IMR-90 (cell line): ENCODE data around the gene RERE. TPM values are rescaled to one million over a fixed set of nuclear protein-coding genes. Genes with fewer than 3 reads are reported as not detected.

Experiments
- ATAC-seq: fragments of 200-7000 bp; cut with Tn5 transposase; 2 replicates; pipeline ENCODE4 v1.9.1; 2020; ENCODE audit warnings: low read depth, mild to moderate bottlenecking, moderate library complexity
- BruUV-seq: library from RNA; stranded (reverse); fragments of 400-500 nt; replicated peaks from 2 replicates; lab custom pipeline; 2021; lab: Mats Ljungman, UMichigan
- CTCF ChIA-PET: fragments of 300-600 bp; formaldehyde crosslinking; extraction: SDS; loops from one replicate; lab custom pipeline; 2021; ENCODE audit warnings: antibody characterized with exemption; lab: Yijun Ruan, JAX
- POLR2A ChIA-PET: fragments of 300-600 bp; sonication (Branson Sonifier 250); formaldehyde crosslinking; loops from one replicate; lab custom pipeline; 2022; ENCODE audit warnings: antibody characterized with exemption; ENCODE audit not compliant: unreplicated experiment; lab: Charles Lee
- DNase-seq: peaks from one replicate; pipeline ENCODE4 v3.0.0; 2013
- H2AFZ ChIP-seq: replicated peaks from 2 replicates; pipeline ENCODE3; 2013; ENCODE audit warnings: low read length, mild to moderate bottlenecking; ENCODE audit not compliant: poor library complexity
- H2AK5ac ChIP-seq: 2 replicates; pipeline ENCODE4 v1.6.1; 2013; ENCODE audit warnings: low read depth, low read length, inconsistent platforms
- H2AK9ac ChIP-seq: replicated peaks from 2 replicates; pipeline ENCODE3; 2013; ENCODE audit warnings: mild to moderate bottlenecking, low read depth, low read length, moderate library complexity; ENCODE audit not compliant: poor library complexity
- H2BK120ac ChIP-seq: 2 replicates; pipeline ENCODE4 v1.6.1; 2013; ENCODE audit warnings: low read depth, low read length, inconsistent platforms
- H2BK15ac ChIP-seq: 3 replicates; pipeline ENCODE4 v1.6.1; 2013; ENCODE audit warnings: low read depth, low read length, inconsistent platforms
- H2BK20ac ChIP-seq: 2 replicates; pipeline ENCODE4 v1.6.1; 2013; ENCODE audit warnings: low read depth, mild to moderate bottlenecking, inconsistent platforms, low read length, moderate library complexity
- H2BK5ac ChIP-seq: 2 replicates; pipeline ENCODE4 v1.6.1; 2013; ENCODE audit warnings: mild to moderate bottlenecking, low read depth, low read length, inconsistent platforms; ENCODE audit not compliant: poor library complexity, severe bottlenecking
- H3K14ac ChIP-seq: replicated peaks from 2 replicates; pipeline ENCODE4 v1.6.1; 2013; ENCODE audit warnings: low read depth, low read length, inconsistent platforms
- H3K18ac ChIP-seq: 2 replicates; pipeline ENCODE4 v1.6.1; 2013; ENCODE audit warnings: low read depth, low read length, control low read depth
- H3K23ac ChIP-seq: 2 replicates; pipeline ENCODE4 v1.6.1; 2013; ENCODE audit warnings: low read depth, low read length, inconsistent platforms
- H3K27ac ChIP-seq: 2 replicates; pipeline ENCODE4 v1.5.1; 2013; ENCODE audit warnings: mild to moderate bottlenecking, control low read depth, low read length; ENCODE audit not compliant: insufficient read depth
- H3K27me3 ChIP-seq: 2 replicates; pipeline ENCODE4 v1.6.1; 2013; ENCODE audit warnings: low read length; ENCODE audit not compliant: control insufficient read depth, insufficient read depth
- H3K36me3 ChIP-seq: 2 replicates; pipeline ENCODE4 v1.6.1; 2013; ENCODE audit warnings: low read length, mixed read lengths; ENCODE audit not compliant: control insufficient read depth, insufficient read depth
- H3K4ac ChIP-seq: 2 replicates; pipeline ENCODE4 v1.6.1; 2013; ENCODE audit warnings: low read depth, low read length, inconsistent platforms
- H3K4me1 ChIP-seq: 2 replicates; pipeline ENCODE4 v1.6.1; 2013; ENCODE audit warnings: low read length, mixed read lengths; ENCODE audit not compliant: control insufficient read depth, insufficient read depth
- H3K4me2 ChIP-seq: 2 replicates; pipeline ENCODE4 v1.6.1; 2013; ENCODE audit warnings: low read depth, mild to moderate bottlenecking, control low read depth, low read length, moderate library complexity
- H3K4me3 ChIP-seq: 2 replicates; pipeline ENCODE4 v1.5.1; 2013; ENCODE audit warnings: low read depth, mild to moderate bottlenecking, control low read depth, low read length, moderate library complexity; ENCODE audit not compliant: insufficient read depth
- H3K56ac ChIP-seq: 2 replicates; pipeline ENCODE4 v1.6.1; 2013; ENCODE audit warnings: low read length, inconsistent platforms; ENCODE audit not compliant: insufficient read depth; ENCODE audit errors: extremely low read depth
- H3K79me1 ChIP-seq, 2 experiments: 2 replicates each; pipeline ENCODE4 v1.6.1; 2013; ENCODE audit warnings: low read length in 2 of 2, inconsistent platforms in 1 of 2, low read depth in 1 of 2
- H3K9ac ChIP-seq: 2 replicates; pipeline ENCODE4 v1.6.1; 2013; ENCODE audit warnings: low read depth, low read length, control low read depth
- H3K9me1 ChIP-seq: 2 replicates; pipeline ENCODE4 v1.6.1; 2013; ENCODE audit warnings: low read length, inconsistent platforms; ENCODE audit not compliant: insufficient read depth
- H3K9me3 ChIP-seq: 2 replicates; pipeline ENCODE4 v1.6.1; 2013; ENCODE audit warnings: low read length; ENCODE audit not compliant: control insufficient read depth, insufficient read depth
- H4K20me1 ChIP-seq: 2 replicates; pipeline ENCODE4 v1.6.1; 2013; ENCODE audit warnings: low read length, inconsistent platforms; ENCODE audit not compliant: insufficient read depth
- H4K5ac ChIP-seq: 2 replicates; pipeline ENCODE4 v1.6.1; 2013; ENCODE audit warnings: mild to moderate bottlenecking, low read depth, low read length, control low read depth
- H4K8ac ChIP-seq, 2 experiments: 2 replicates each; pipeline ENCODE4 v1.6.1; 2013; ENCODE audit warnings: low read depth in 2 of 2, low read length in 2 of 2, control low read depth in 1 of 2, inconsistent platforms in 1 of 2
- H4K91ac ChIP-seq: 2 replicates; pipeline ENCODE4 v1.6.1; 2013; ENCODE audit warnings: low read depth, low read length, inconsistent platforms; ENCODE audit not compliant: insufficient read depth
- BHLHE40 ChIP-seq: fragments of 150-350 bp; IDR thresholded peaks from 2 replicates; pipeline ENCODE4 v1.6.1; 2016; ENCODE audit warnings: mild to moderate bottlenecking, low read depth, low read length
- CEBPB ChIP-seq: IDR thresholded peaks from 2 replicates; pipeline ENCODE4 v1.6.1; 2012; ENCODE audit warnings: low read depth, low read length, improper control_type of control experiment
- CHD1 ChIP-seq: IDR thresholded peaks from 2 replicates; pipeline ENCODE4 v1.6.1; 2012; ENCODE audit warnings: low read depth, low read length, improper control_type of control experiment
- FOS ChIP-seq: fragments of 150-350 bp; IDR thresholded peaks from 2 replicates; pipeline ENCODE4 v1.6.1; 2016; ENCODE audit warnings: low read depth, low read length
- MAZ ChIP-seq: IDR thresholded peaks from 2 replicates; pipeline ENCODE4 v1.6.1; 2012; ENCODE audit warnings: low read depth, mild to moderate bottlenecking, low read length, improper control_type of control experiment, moderate library complexity, borderline replicate concordance
- MXI1 ChIP-seq: IDR thresholded peaks from 2 replicates; pipeline ENCODE4 v1.6.1; 2012; ENCODE audit warnings: low read depth, mild to moderate bottlenecking, low read length, moderate library complexity, borderline replicate concordance
- NFE2L2 ChIP-seq: fragments of 150-350 bp; IDR thresholded peaks from 2 replicates; pipeline ENCODE4 v1.6.1; 2016; ENCODE audit warnings: low read depth, mild to moderate bottlenecking, low read length
- POLR2A ChIP-seq: IDR thresholded peaks from 2 replicates; pipeline ENCODE4 v1.6.1; 2012; ENCODE audit warnings: mild to moderate bottlenecking, low read depth, low read length
- RAD21 ChIP-seq: IDR thresholded peaks from 2 replicates; pipeline ENCODE4 v1.6.1; 2012; ENCODE audit warnings: low read length, improper control_type of control experiment
- RCOR1 ChIP-seq: IDR thresholded peaks from 2 replicates; pipeline ENCODE4 v1.6.1; 2012; ENCODE audit warnings: mild to moderate bottlenecking, low read length, improper control_type of control experiment; ENCODE audit not compliant: insufficient replicate concordance
- RFX5 ChIP-seq: IDR thresholded peaks from 2 replicates; pipeline ENCODE4 v1.8.0; 2012; ENCODE audit warnings: low read depth, mild to moderate bottlenecking, low read length, moderate library complexity
- SMC3 ChIP-seq: fragments of 150-350 bp; IDR thresholded peaks from 2 replicates; pipeline ENCODE4 v1.6.1; 2016; ENCODE audit warnings: low read depth, mild to moderate bottlenecking, antibody characterized with exemption, low read length, moderate library complexity
- whole genome bisulfite sequencing, 2 experiments: methylation state at CpG; one replicate each; pipeline versions ENCODE4 v1.1.5 to v1.1.7; 2013; ENCODE audit warnings: missing lambda C conversion rate in 2 of 2; ENCODE audit not compliant: insufficient read length in 1 of 2; ENCODE audit errors: extremely low coverage in 2 of 2; 5-methylcytosine and 5-hydroxymethylcytosine counted together
- dilution Hi-C: fragments of 300-500 bp; cut with HindIII; formaldehyde crosslinking; loops from one replicate; pipeline ENCODE4 v1.14.3; 2018; ENCODE audit warnings: low sequenced_read_pairs; ENCODE audit not compliant: unreplicated experiment
- in situ Hi-C: fragments of 300-500 bp; cut with MboI; formaldehyde crosslinking; loops from 3 replicates; pipeline ENCODE4 v1.14.3; 2019; ENCODE audit warnings: low sequenced_read_pairs, inconsistent platforms, mixed read lengths
- intact Hi-C: fragments of 100-400 bp; cut with micrococcal nuclease; formaldehyde crosslinking; loops from 2 replicates; pipeline ENCODE4 v1.10.0; 2022
- polyA plus RNA-seq, 3 experiments: library from polyadenylated mRNA; depleted of rRNA; stranded (reverse); fragments of >200 nt; gene quantifications; 2 replicates each; pipeline ENCODE4 v1.2.3, GENCODE V29; 2012; ENCODE audit warnings: low replicate concordance in 1 of 3
- total RNA-seq: library from RNA; depleted of rRNA; stranded (reverse); fragments of >200 nt; gene quantifications from 2 replicates; pipeline ENCODE4 v1.2.3, GENCODE V29; 2012
- TF ChIP-seq, protein P1 (sequence below): conservative IDR thresholded peaks from 2 replicates; pipeline ENCODE4 v1.5.1; 2012; ENCODE audit warnings: mild to moderate bottlenecking, low read depth, low read length, improper control_type of control experiment
- TF ChIP-seq, protein P2 (sequence below): fragments of 150-350 bp; IDR thresholded peaks from 2 replicates; pipeline ENCODE4 v1.6.1; 2016; ENCODE audit warnings: low read depth, mild to moderate bottlenecking, low read length, moderate library complexity, borderline replicate concordance

Gene RERE
- total and polyA plus RNA-seq, 2 of the 4 experiments (the other 2 are of a cell fraction), result 11.5 to 25.1 TPM

DNA sequence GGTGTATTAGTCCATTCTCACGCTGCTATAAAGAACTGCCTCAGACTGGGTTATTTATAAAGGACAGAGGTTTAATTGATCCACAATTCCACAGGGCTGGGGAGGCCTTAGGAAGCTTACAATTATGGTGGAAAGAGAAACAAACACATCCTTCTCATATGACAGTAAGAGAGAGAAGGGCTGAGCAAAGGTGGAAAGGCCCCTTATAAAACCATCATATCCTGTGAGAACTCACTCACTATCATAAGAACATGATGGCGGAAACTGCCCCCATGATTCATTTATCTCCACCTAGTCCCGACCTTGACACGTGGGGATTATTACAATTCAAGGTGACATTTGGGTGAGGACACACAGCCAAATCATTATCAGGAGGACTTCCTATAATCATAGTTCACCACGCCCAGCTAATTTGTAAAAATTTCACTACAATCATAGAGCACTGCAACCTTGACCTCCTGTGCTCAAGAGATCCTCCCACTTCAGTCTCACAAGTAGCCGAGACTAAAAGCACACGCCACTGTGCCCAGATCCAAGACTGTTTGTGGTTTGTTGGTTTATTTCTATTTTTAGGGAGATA is 164.9 kb downstream of the RERE start:
- BruUV-seq, result no TSS peak
- H3K4me2 ChIP-seq, result no peak overlapping the region
- H3K9me3 ChIP-seq, result no peaks in the 10 kb centered on the region
- peaks cover 43% of the 10 kb centered on the region for H4K20me1 ChIP-seq
- H3K27ac ChIP-seq, result no peak overlapping the region
- no peak overlapping the region for H2AK9ac ChIP-seq
- in situ Hi-C loops (no loop called here), dilution Hi-C loops (no loop called here), intact Hi-C loops (loop anchor here (1.0 kb wide), 1 partner anchor 22 kb away; no protein-coding TSS in a partner anchor)
- H3K4ac ChIP-seq, result no peak overlapping the region
- H3K4me3 ChIP-seq, result no peak overlapping the region
- no peak overlapping the region for H4K8ac ChIP-seq
- H3K18ac ChIP-seq, result no peak overlapping the region
- TF ChIP-seq RAD21 (no peak), RFX5 (no peak), SMC3 (no peak), CEBPB (no peak), NFE2L2 (no peak), CHD1 (no peak), BHLHE40 (no peak), FOS (no peak), RCOR1 (no peak), MAZ (no peak), POLR2A (no peak), MXI1 (no peak)
- TF ChIP-seq, protein P1, sequence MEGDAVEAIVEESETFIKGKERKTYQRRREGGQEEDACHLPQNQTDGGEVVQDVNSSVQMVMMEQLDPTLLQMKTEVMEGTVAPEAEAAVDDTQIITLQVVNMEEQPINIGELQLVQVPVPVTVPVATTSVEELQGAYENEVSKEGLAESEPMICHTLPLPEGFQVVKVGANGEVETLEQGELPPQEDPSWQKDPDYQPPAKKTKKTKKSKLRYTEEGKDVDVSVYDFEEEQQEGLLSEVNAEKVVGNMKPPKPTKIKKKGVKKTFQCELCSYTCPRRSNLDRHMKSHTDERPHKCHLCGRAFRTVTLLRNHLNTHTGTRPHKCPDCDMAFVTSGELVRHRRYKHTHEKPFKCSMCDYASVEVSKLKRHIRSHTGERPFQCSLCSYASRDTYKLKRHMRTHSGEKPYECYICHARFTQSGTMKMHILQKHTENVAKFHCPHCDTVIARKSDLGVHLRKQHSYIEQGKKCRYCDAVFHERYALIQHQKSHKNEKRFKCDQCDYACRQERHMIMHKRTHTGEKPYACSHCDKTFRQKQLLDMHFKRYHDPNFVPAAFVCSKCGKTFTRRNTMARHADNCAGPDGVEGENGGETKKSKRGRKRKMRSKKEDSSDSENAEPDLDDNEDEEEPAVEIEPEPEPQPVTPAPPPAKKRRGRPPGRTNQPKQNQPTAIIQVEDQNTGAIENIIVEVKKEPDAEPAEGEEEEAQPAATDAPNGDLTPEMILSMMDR, result no peak
- TF ChIP-seq, protein P2, sequence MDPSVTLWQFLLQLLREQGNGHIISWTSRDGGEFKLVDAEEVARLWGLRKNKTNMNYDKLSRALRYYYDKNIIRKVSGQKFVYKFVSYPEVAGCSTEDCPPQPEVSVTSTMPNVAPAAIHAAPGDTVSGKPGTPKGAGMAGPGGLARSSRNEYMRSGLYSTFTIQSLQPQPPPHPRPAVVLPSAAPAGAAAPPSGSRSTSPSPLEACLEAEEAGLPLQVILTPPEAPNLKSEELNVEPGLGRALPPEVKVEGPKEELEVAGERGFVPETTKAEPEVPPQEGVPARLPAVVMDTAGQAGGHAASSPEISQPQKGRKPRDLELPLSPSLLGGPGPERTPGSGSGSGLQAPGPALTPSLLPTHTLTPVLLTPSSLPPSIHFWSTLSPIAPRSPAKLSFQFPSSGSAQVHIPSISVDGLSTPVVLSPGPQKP, result no peak
- H3K9me1 ChIP-seq, result peaks cover 8% of the 10 kb centered on the region; the same call in 1 of the 2 replicates
- H3K27me3 ChIP-seq, result no peaks in the 10 kb centered on the region
- no peak overlapping the region for H2BK20ac ChIP-seq
- no peak overlapping the region for H3K56ac ChIP-seq
- no peak overlapping the region for H2BK15ac ChIP-seq
- peaks cover 7% of the 10 kb centered on the region for H3K36me3 ChIP-seq
- H3K23ac ChIP-seq, result no peak overlapping the region
- H4K5ac ChIP-seq, result no peak overlapping the region
- peaks cover 30 to 52% of the 10 kb centered on the region in 2 experiments for H3K79me1 ChIP-seq
- no peak overlapping the region for H2AFZ ChIP-seq
- no CpG with 5 or more reads among the region's 7 CpGs for WGBS, 2 experiments
- ATAC-seq (no peak), DNase-seq (no peak)
- peaks cover 14% of the 10 kb centered on the region for H3K4me1 ChIP-seq
- no peak overlapping the region; the same call in 1 of the 2 replicates for H3K14ac ChIP-seq
- POLR2A ChIA-PET, result no interaction called here
- no peak overlapping the region for H2BK120ac ChIP-seq
- H2AK5ac ChIP-seq, result no peak overlapping the region
- H4K91ac ChIP-seq, result no peak overlapping the region
- no peak overlapping the region for H2BK5ac ChIP-seq
- H3K9ac ChIP-seq, result no peak overlapping the region
- CTCF ChIA-PET, result interaction anchor here (1.1 kb wide), 1 partner anchor 26 kb away, joined by 4 read pairs; no protein-coding TSS in a partner anchor
